GM12874 (cell line): ENCODE measurements around the gene AZI2.
A peak's percentile ranks its signal among the peaks of the same experiment; 100 is the strongest.

ENCODE experiments used
- CTCF ChIP-seq: IDR thresholded peaks from 2 replicates; pipeline ENCODE4 v1.5.1; 2011; ENCODE audit warnings: low read depth, mild to moderate bottlenecking, control low read depth, low read length, moderate library complexity; ENCODE audit not compliant: insufficient read depth

Gene AZI2

GRCh38 chr3:28322464-28322863 is 26.2 kb downstream of the AZI2 start:
- TF ChIP-seq CTCF = no peak

- TF ChIP-seq CTCF = no peak
Measured at GRCh38 chr3:28320981-28321380, 27.6 kb downstream of the AZI2 start.

- TF ChIP-seq CTCF = peak; percentile 57
Measured at GRCh38 chr3:28317438-28318022, 31.1 kb downstream of the AZI2 start.

- no peak for TF ChIP-seq CTCF
Measured at GRCh38 chr3:28316226-28316625, 32.4 kb downstream of the AZI2 start.

- TF ChIP-seq CTCF = no peak
Measured at GRCh38 chr3:28315711-28316110, 32.9 kb downstream of the AZI2 start.

- TF ChIP-seq CTCF = no peak
Measured at GRCh38 chr3:28308196-28308595, 40.4 kb downstream of the AZI2 start.

GRCh38 chr3:28301688-28302087 is 46.9 kb downstream of the AZI2 start:
- TF ChIP-seq CTCF = no peak

GRCh38 chr3:28300345-28300962 is 48.2 kb downstream of the AZI2 start:
- TF ChIP-seq CTCF = no peak
